Nephron (organoid): ENCODE measurements around the gene CDH12.

ENCODE experiments used
- H3K27ac Mint-ChIP-seq, 3 experiments: 2 replicates each; pipeline ENCODE4 v1.8.0; 2020; ENCODE audit warnings: mixed read lengths in 3 of 3, mild to moderate bottlenecking in 2 of 3, moderate library complexity in 1 of 3
- H3K27me3 Mint-ChIP-seq: 2 replicates; pipeline ENCODE4 v1.8.0; 2021; ENCODE audit warnings: low read depth, mild to moderate bottlenecking, moderate library complexity, mixed read lengths
- H3K36me3 Mint-ChIP-seq: 2 replicates; pipeline ENCODE4 v1.8.0; 2020; ENCODE audit warnings: low read depth, mixed read lengths
- H3K4me1 Mint-ChIP-seq: 2 replicates; pipeline ENCODE4 v1.8.0; 2020; ENCODE audit warnings: mixed read lengths
- H3K4me3 Mint-ChIP-seq, 3 experiments: 2 replicates each; pipeline ENCODE4 v1.8.0; 2020; ENCODE audit warnings: mild to moderate bottlenecking in 3 of 3, mixed read lengths in 3 of 3, moderate library complexity in 2 of 3
- H3K9me3 Mint-ChIP-seq: 2 replicates; pipeline ENCODE4 v1.8.0; 2020; ENCODE audit warnings: mixed read lengths
- CTCF ChIP-seq, 3 experiments: fragments of 200-600 bp; sonication (generic); IDR thresholded peaks; one replicate each; pipeline ENCODE4 v1.5.0; 2021; ENCODE audit warnings: antibody characterized with exemption in 3 of 3; ENCODE audit not compliant: unreplicated experiment in 3 of 3

Gene CDH12

GRCh38 chr5:22591461-22591860 lies 261.7 kb downstream of the CDH12 start:
- Mint-ChIP-seq H3K36me3 (no peaks in the 10 kb centered on the region), H3K4me3 (no peak overlapping the region), H3K9me3 (no peaks in the 10 kb centered on the region), H3K27ac (no peak overlapping the region), H3K27me3 (no peaks in the 10 kb centered on the region), H3K4me1 (no peaks in the 10 kb centered on the region)
- TF ChIP-seq CTCF (IDR thresholded peaks at IDR 0.05; ENCODE audit: unreplicated experiment in 3 of 3), result no peak

GRCh38 chr5:22590677-22591268 lies 262.4 kb downstream of the CDH12 start:
- no peaks in the 10 kb centered on the region for H3K36me3 Mint-ChIP-seq
- H3K27me3 Mint-ChIP-seq, result no peaks in the 10 kb centered on the region
- H3K4me1 Mint-ChIP-seq, result no peaks in the 10 kb centered on the region
- TF ChIP-seq CTCF (IDR thresholded peaks at IDR 0.05; ENCODE audit: unreplicated experiment in 3 of 3), result no peak
- H3K4me3 Mint-ChIP-seq, result no peak overlapping the region
- no peaks in the 10 kb centered on the region for H3K9me3 Mint-ChIP-seq
- no peak overlapping the region for H3K27ac Mint-ChIP-seq

- no peak for TF ChIP-seq CTCF (IDR thresholded peaks at IDR 0.05; ENCODE audit: unreplicated experiment in 3 of 3)
- Mint-ChIP-seq H3K9me3 (no peaks in the 10 kb centered on the region), H3K27ac (no peak overlapping the region), H3K4me1 (peaks cover 6% of the 10 kb centered on the region), H3K4me3 (no peak overlapping the region), H3K27me3 (no peaks in the 10 kb centered on the region), H3K36me3 (no peaks in the 10 kb centered on the region)
These were observed 275.4 kb downstream of the CDH12 start for GRCh38 chr5:22577711-22578110.

GRCh38 chr5:22577006-22577405 lies 276.1 kb downstream of the CDH12 start:
- no peaks in the 10 kb centered on the region for H3K27me3 Mint-ChIP-seq
- H3K4me1 Mint-ChIP-seq, result peaks cover 6% of the 10 kb centered on the region
- no peaks in the 10 kb centered on the region for H3K9me3 Mint-ChIP-seq
- H3K27ac Mint-ChIP-seq, result no peak overlapping the region
- H3K36me3 Mint-ChIP-seq, result no peaks in the 10 kb centered on the region
- no peak for TF ChIP-seq CTCF (IDR thresholded peaks at IDR 0.05; ENCODE audit: unreplicated experiment in 3 of 3)
- H3K4me3 Mint-ChIP-seq, result no peak overlapping the region

GRCh38 chr5:22572941-22573340 lies 280.2 kb downstream of the CDH12 start:
- Mint-ChIP-seq H3K4me3 (no peak overlapping the region), H3K27ac (no peak overlapping the region), H3K36me3 (no peaks in the 10 kb centered on the region), H3K27me3 (no peaks in the 10 kb centered on the region), H3K9me3 (no peaks in the 10 kb centered on the region), H3K4me1 (no peaks in the 10 kb centered on the region)
- TF ChIP-seq CTCF (IDR thresholded peaks at IDR 0.05; ENCODE audit: unreplicated experiment in 3 of 3), result no peak

GRCh38 chr5:22567983-22568382 lies 285.2 kb downstream of the CDH12 start:
- H3K4me1 Mint-ChIP-seq, result no peaks in the 10 kb centered on the region
- no peak overlapping the region for H3K4me3 Mint-ChIP-seq
- no peak overlapping the region for H3K27ac Mint-ChIP-seq

More at GRCh38 chr5:22567983-22568382, 285.2 kb downstream of the CDH12 start:
- Mint-ChIP-seq H3K9me3 (no peaks in the 10 kb centered on the region), H3K27me3 (no peaks in the 10 kb centered on the region), H3K36me3 (no peaks in the 10 kb centered on the region)
- TF ChIP-seq CTCF (IDR thresholded peaks at IDR 0.05; ENCODE audit: unreplicated experiment in 3 of 3), result no peak
